Stimulated activated CD4-positive, alpha-beta T cell treated with anti-CD3 and anti-CD28 coated beads, Interleukin-2, amount 100 ng/mL, for 4 hours (primary cell): ENCODE measurements around the gene RARRES2.
"Not testable (repeated sequence)": the region's sequence is repeated elsewhere in the genome, so short reads cannot be mapped to it uniquely, and the experiment has no call there.

Experiments used
- DNase-seq: peaks from one replicate; pipeline ENCODE4 v3.0.0-alpha.2; 2020; ENCODE audit warnings: low read depth

The RARRES2 gene

DNA sequence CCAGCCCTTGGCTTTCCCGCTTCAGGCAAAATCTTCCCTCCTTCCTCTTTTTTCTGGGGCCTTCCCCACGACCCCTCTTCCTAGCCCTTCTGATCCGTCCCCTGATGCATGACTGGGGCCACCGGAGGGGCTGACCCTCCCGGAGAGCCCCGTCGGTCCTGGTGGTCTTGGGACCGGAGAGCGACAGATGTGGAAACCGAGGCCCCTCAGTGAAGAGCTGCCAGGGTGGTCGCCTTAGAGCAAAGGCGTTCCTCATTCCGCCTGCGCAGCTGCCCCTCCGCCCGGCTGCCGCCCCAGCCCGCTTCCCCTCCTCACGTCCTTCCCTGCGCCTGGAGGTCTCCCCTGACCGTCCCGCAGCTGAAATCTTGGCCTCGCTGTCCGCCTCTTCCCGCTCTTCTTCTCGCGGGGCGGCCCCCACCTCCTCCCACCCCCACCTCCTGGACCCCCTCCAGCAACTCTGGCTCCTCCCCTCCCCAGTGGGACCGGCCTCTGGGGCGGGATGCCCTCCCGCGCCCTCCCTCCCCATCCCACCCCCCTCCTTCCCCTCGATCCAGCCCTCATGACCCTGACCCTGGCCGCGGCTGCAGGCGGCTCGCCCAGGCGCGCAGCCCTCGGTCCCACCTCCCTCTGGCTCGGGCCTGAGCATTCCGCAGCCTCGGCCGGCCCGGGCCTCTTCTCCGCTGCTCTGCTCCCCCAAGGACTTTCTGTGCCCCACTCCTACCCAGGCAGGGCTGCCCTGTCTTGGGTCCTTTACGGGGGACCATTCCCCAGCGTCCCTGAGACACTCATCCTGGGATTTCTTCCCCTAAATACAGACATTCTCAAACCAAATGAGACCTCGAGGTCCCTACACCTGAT, at the start of gene RARRES2:
TSS of gene RARRES2 (minus strand) at position 367 of the 858 bp plus-strand sequence. CDS start 1,020 bp downstream, outside the sequence.
- DNase-seq, result no peak

GRCh38 chr7:150390205-150390604, 48.8 kb upstream of the RARRES2 start:
- no peak for DNase-seq

- no peak for DNase-seq
Measured at GRCh38 chr7:150389532-150389816, 48.0 kb upstream of the RARRES2 start.

DNA sequence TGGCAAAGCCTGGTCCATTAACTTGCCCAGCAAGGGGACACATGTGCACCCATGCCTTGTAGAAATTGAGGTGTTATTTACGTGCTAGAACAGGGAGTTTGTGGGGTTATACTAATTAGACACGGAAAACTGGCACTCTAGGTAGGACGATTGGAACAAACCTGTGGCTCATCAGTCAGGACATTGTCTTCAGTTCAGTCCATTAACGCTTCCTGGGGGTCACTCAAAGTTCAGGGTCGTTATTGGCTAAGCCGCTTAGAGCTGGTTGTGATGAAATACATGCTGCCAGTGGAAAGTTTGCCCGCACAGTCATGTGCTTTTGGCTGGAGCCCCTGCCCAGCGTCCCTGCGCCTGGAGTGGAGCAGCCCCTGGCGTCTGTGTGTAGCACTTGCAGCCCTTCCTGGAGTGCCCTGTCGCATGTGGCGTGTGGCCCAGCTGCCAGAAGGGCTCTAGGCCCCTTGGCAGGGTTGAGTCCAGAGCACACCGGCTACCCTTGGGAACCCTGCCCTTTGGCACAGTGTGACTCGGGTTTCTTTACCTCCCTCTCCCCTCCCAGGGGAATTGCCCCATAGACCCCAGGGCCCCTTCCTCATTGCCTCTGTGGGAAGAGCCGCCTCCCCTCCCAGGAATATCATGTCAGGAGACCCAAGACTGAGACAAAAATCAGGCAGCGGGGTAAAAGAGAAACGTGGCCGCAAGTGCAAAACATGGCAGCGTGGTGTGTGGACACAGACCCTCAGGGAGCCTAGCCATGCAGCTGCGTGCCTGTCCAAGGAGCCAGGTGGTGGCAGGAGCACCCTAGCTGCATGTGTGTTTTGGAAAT, 47.5 kb upstream of the RARRES2 start:
- DNase-seq, result no peak

- no peak for DNase-seq
Measured at GRCh38 chr7:150388306-150388705, 46.9 kb upstream of the RARRES2 start.

DNA sequence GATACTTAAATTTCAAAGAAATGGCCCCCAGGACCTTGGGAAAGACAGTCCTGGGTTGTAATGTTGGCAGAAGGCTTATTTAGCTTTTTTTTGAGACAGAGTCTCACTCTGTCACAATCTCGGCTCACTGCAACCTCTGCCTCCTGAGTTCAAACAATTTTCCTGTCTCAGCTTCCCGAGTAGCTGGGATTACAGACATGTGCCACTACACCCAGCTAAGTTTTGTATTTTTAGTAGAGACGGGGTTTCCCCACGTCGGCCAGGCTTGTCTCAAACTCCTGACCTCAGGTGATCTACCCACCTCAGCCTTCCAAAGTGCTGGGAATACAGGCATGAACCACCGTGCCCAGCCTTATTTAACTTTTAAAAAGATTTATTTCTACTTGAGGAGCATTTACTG, 44.5 kb upstream of the RARRES2 start:
- DNase-seq, result not testable (repeated sequence)

DNA sequence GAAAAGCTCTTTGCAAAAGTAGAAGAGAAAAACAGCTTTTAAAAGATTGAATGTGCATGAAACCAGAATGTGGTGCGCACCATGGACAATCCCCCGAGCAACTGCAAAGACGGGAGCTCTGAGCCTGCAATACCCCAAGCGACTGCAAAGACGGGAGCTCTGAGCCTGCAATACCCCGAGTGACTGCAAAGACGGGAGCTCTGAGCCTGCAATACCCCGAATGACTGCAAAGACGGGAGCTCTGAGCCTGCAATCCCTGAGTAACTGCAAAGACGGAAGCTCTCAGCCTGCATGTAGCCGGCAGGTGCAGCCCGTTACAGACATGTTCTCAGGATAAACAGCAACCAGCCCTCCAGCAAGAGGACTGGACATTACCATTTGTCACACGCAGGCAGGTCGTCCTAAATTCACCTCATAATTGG, 43.9 kb upstream of the RARRES2 start:
- DNase-seq, result no peak

- no peak for DNase-seq
Measured at GRCh38 chr7:150384406-150385301, 43.2 kb upstream of the RARRES2 start.

- no peak for DNase-seq
Measured at GRCh38 chr7:150383710-150384397, 42.4 kb upstream of the RARRES2 start.

- DNase-seq, result no peak
Measured at GRCh38 chr7:150382844-150383225, 41.4 kb upstream of the RARRES2 start.

DNA sequence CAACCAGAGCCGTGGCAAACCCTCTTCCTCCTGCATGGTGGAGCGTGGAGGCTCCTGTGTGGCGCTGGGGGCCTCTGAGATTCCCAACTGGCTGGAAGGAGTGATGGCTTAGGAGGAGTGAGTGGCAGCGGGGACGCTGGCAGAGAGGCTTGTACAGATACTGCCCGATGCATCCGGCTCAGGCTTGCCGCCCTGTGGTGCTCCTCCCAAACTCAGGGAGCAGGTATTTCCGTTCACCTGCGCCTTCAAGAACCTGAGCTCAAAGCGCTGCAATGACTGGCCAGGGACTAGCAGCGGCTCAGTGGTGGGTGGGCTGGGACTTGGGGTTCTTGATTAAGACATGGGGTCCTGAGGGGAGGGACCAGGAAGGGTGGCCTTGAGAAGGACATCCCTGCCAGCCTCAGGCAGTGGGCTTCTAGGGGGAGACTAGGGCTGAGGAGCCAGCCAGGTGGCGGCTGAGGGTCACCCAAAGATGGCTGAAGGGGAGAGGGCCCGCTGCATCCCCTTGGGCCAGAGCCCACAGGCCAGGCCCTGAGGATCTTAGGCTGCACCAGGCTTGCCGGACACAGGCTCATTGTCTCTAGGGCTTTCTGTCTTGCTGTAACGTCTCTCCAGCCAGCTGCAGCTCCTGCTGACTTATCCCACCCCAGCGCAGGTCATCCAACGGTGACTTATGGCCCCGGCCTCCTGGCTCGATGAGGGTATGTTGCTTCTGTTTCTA, 40.9 kb upstream of the RARRES2 start:
- no peak for DNase-seq

- no peak for DNase-seq
Measured at GRCh38 chr7:150381785-150382122, 40.3 kb upstream of the RARRES2 start.

DNA sequence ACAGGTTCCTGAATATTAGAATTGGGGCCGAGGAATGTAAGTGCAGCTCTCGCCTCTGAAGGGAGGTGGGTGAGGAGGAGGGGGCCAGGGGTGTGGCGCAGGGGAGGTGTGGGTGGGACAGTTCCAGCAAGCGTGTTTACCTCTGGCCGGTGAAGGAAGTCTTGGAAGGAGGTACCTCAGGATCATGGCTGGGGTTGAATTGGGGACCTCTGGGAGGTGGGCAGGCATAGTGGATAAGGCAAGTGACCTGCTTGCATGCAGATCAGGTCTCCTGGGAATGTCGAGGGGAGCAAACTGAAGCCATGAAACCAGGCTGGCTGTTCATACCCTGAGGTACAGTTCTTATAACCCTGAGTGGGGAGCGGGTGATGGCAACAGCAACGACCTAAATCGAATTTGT, 39.7 kb upstream of the RARRES2 start:
- no peak for DNase-seq

GRCh38 chr7:150380463-150380862, 39.0 kb upstream of the RARRES2 start:
- DNase-seq, result no peak

- no peak for DNase-seq
Measured at GRCh38 chr7:150379441-150380379, 38.3 kb upstream of the RARRES2 start.

DNA sequence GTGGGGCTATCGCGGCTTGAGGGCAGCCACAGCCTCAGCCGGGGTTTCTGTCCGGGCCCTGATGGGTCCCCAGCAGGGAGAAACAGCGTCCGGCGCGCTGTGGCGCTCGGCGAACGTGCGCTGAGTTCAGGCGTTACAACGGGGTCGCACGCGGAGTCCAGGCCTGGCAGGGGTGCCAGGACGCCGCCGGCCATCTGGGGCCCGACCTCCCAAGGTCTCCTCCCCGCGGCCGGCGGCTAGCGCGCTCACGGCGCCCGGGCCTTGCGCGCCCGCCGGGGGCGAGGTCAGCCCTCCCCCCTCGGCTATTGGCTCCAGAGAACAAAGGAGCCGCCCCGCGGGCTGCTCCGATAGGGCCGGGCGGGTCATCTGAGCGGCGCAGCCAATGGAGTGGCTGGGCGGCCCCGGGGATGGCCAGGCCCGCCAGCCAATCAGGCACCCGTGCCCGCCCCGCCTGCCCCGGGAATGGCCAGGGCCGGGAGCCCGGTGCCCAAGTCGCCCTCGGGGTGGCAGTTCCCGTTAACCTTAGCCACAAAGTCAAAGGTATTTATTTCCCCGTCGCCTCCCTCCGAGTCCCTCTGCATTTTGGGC, 37.5 kb upstream of the RARRES2 start, which contains the start of gene ZNF775:
TSS of gene ZNF775 (plus strand) at position 478 of the 588 bp plus-strand sequence. CDS start 9,141 bp downstream, outside the sequence.
- DNase-seq, result peak; percentile 87

DNA sequence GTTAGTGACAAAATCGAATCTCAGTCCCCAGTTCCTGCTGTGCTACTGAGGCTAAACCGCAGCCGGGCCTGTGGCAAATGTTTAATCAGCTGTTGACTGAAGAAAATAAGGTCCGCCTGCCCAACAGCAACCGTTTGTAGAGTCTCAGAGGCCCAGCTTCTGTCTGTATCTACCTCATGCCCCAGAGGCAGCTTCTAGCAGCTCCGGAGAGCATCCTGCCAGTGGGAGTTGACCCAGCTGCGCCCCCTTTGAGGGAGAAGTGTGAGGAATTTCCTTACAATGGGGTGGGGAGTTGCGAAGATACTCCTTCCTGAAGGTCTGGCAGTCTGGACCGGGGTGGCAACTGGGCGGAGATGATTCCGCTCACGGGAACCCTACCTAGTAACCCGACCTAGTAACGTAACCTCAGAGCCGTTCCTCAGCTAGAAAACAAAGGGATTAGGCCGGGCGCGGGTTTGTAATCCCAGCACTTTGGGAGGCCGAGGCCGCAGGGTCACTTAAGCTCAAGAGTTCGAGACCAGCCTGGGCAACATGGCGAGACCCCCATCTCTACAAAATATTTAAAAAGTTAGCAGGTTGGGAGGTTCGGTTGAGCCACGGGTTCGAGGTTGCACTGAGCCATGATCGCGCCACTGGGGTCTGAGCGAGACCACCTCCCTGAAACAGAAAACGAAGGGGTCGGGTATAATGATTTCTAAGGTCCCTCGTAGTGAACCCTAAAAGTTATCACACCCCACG, 36.9 kb upstream of the RARRES2 start:
- no peak for DNase-seq

DNA sequence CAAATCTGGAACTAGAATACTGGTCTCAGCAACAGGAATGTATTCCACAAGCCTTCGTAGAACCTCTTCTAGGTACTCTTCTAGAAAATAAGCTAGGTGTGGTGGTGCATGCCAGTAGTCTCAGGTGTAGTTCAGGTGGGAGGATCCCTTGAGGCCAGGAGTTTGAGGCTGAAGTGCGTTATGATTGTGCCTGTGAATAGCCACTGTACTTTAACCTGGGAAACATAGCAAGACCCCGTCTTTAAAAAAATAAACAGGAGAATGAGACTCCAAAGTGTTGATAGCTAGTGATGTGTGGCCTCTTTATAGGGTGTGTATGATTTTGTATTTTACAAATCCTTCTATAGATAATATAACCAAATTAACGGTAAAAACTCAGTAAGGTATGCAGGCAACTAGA, 36.2 kb upstream of the RARRES2 start:
- no peak for DNase-seq

GRCh38 chr7:150377196-150377595, 35.8 kb upstream of the RARRES2 start:
- DNase-seq, result no peak
